22Rv1 (cell line): ENCODE results near the gene KCTD21.

ENCODE experiments used
- H3K27ac ChIP-seq: fragments of 450-650 bp; 2 replicates; pipeline ENCODE4 v1.5.1; 2017
- ZFX ChIP-seq: fragments of 450-650 bp; IDR thresholded peaks from 2 replicates; pipeline ENCODE4 v1.6.1; 2017; ENCODE audit warnings: antibody characterized with exemption, borderline replicate concordance
- TF ChIP-seq, protein P1 (sequence below): fragments of 450-650 bp; IDR thresholded peaks from 2 replicates; pipeline ENCODE4 v1.5.1; 2017; ENCODE audit warnings: mild to moderate bottlenecking

KCTD21 gene

DNA sequence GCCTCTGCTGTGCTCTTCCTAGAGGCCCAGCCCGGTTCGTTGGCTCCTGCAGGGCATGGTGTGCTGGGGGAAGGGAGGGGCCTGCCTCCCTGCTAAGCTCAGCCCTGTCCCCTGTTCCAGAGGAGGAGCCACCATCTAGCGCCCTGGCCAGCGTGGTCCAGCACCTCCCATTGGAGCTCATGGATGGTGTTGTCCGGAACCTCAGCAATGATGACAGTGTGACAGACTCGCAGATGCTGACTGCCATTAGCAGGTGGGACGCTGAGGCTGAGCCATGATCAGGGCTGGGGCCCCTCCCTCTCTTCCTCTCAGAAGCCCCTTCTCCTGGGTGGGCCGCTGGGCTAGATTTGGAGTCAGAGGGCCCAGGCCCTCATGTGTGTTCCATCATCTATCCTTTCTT is 9.4 kb upstream of the KCTD21 start:
- no peak for TF ChIP-seq ZFX
- TF ChIP-seq, protein P1, sequence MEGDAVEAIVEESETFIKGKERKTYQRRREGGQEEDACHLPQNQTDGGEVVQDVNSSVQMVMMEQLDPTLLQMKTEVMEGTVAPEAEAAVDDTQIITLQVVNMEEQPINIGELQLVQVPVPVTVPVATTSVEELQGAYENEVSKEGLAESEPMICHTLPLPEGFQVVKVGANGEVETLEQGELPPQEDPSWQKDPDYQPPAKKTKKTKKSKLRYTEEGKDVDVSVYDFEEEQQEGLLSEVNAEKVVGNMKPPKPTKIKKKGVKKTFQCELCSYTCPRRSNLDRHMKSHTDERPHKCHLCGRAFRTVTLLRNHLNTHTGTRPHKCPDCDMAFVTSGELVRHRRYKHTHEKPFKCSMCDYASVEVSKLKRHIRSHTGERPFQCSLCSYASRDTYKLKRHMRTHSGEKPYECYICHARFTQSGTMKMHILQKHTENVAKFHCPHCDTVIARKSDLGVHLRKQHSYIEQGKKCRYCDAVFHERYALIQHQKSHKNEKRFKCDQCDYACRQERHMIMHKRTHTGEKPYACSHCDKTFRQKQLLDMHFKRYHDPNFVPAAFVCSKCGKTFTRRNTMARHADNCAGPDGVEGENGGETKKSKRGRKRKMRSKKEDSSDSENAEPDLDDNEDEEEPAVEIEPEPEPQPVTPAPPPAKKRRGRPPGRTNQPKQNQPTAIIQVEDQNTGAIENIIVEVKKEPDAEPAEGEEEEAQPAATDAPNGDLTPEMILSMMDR = no peak
- H3K27ac ChIP-seq = no peak overlapping the region

DNA sequence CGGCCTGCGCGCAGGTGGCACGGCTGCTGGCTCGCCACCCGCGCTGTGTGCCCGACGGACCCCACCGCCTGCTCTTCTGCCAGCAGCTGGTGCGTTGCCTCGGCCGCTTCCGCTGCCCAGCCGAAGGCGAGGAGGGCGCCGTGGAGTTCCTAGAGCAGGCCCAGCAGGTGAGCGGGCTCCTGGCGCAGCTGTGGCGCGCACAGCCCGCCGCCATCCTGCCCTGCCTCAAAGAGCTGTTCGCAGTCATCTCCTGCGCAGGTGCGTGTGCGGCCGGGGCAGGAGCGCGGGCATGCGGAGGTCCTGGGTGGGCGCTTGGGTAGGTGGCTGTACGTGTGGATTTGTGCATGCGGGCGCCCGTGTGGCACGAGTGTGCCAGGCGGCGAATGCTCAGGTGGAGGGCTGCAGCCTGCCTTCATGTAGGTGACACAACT is 8.2 kb upstream of the KCTD21 start:
- TF ChIP-seq, protein P1 = no peak
- TF ChIP-seq ZFX = no peak
- no peak overlapping the region for H3K27ac ChIP-seq

DNA sequence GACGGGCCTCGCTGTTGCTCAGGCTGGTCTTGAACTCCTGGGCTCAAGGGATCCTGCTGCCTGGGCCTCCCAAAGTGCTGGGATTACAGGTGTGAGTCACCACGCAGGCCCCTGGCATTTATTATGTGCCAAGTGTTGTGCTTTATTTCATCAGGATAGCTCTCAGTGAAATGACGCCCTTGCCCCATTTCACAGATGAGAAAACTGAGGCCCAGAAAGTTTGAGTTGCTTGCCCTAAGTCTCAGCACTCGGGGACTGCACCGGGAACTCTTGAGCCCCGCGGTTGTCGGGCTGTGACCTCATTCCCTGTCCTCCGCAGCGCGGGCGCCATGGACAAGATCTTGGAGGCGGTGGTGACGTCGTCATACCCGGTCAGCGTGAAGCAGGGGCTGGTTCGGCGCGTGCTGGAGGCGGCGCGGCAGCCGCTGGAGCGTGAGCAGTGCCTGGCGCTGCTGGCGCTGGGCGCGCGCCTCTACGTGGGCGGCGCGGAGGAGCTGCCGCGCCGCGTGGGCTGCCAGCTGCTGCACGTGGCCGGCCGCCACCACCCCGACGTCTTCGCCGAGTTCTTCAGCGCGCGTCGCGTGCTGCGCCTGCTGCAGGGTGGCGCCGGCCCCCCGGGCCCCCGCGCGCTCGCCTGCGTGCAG is 7.6 kb upstream of the KCTD21 start:
- TF ChIP-seq ZFX = no peak
- TF ChIP-seq, protein P1 = no peak
- H3K27ac ChIP-seq = no peak overlapping the region

- no peak for TF ChIP-seq ZFX
- TF ChIP-seq, protein P1 = no peak
- no peak overlapping the region for H3K27ac ChIP-seq
Measured at GRCh38 chr11:78194490-78194889, 6.1 kb upstream of the KCTD21 start.

GRCh38 chr11:78193806-78194205 is 5.4 kb upstream of the KCTD21 start:
- TF ChIP-seq ZFX = no peak
- TF ChIP-seq, protein P1 = no peak
- no peak overlapping the region for H3K27ac ChIP-seq

GRCh38 chr11:78192911-78193351 is 4.5 kb upstream of the KCTD21 start:
- TF ChIP-seq ZFX = no peak
- TF ChIP-seq, protein P1 = no peak
- H3K27ac ChIP-seq = no peak overlapping the region

DNA sequence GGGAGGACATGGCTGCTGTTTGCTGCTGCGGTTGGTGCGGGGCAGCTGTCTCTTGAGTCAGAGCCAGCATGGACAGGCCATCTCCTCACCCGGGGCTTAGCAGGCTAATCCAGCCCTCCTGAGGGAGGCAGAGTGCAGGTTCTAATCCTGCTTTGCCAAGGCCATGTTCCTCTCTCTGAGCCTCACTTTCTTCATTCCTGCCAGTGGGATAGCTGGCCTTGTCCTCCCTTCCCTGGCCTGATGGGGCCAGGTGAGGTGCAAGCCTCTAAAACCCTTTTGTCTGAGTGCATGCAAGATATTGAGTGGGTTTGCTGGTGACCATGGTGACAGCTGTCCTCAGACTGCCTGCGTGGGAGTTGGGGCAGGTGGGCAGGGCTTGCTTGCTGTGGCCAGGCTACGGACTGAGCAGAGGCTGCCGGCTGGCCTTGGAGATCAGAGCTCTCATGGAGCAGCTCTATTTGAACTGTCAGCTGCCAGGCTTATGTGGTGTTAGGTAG is 3.8 kb upstream of the KCTD21 start:
- TF ChIP-seq, protein P1 = no peak
- TF ChIP-seq ZFX = no peak
- H3K27ac ChIP-seq = no peak overlapping the region
